Measurements from ENCODE around the gene FAM83G. TPM values are rescaled to one million over a fixed set of nuclear protein-coding genes. Genes with fewer than 3 reads are reported as not detected.
"Not testable (repeated sequence)": the region's sequence is repeated elsewhere in the genome, so short reads cannot be mapped to it uniquely, and the experiment has no call there.

The FAM83G gene
- total RNA-seq, 1 donor from 2014 or later, result 8.2 TPM

DNA sequence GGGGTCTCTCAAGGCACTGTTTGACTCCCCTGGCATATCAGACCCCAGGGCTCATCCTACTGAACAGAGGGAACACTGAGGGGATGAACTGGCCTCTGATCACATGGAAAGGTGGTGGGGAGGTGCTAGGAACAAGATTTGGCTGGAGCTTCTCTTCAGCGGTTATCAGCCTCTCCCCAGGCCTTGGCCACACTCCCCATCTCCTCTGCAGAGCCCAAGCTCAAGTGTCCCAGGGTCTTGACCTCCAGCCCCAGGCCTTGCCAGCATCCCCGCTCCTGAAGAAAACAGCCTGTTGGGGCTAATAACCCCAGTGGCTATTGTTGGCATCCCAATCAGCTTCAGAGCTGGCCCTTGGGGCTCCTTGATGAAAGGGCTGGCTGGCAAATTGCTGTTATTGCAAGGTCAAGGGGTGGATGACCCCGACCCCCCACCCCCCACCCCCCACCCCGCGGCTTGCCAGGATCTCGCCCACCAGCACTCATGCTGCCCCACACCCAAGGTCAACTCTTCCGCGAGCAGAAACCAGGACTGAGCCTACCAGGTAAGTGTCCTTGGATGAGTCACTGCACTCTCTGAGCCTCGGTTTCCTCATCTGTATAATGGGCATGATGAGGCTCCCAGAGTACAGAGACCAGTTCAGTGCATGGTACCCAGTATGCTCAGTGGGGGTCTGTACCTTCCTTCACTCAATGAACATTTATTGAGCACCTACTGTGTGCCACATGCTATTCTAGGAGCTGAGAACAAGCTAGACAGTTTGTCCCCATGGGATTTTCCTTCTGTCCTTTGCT is 18.8 kb upstream of the FAM83G start:
- TF ChIP-seq, protein P1, sequence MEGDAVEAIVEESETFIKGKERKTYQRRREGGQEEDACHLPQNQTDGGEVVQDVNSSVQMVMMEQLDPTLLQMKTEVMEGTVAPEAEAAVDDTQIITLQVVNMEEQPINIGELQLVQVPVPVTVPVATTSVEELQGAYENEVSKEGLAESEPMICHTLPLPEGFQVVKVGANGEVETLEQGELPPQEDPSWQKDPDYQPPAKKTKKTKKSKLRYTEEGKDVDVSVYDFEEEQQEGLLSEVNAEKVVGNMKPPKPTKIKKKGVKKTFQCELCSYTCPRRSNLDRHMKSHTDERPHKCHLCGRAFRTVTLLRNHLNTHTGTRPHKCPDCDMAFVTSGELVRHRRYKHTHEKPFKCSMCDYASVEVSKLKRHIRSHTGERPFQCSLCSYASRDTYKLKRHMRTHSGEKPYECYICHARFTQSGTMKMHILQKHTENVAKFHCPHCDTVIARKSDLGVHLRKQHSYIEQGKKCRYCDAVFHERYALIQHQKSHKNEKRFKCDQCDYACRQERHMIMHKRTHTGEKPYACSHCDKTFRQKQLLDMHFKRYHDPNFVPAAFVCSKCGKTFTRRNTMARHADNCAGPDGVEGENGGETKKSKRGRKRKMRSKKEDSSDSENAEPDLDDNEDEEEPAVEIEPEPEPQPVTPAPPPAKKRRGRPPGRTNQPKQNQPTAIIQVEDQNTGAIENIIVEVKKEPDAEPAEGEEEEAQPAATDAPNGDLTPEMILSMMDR (IDR thresholded peaks at IDR 0.05), result no peak
- Mint-ChIP-seq H3K27me3 (ENCODE audit: low read depth) (peaks cover 4% of the 10 kb centered on the region), H3K36me3 (ENCODE audit: low read depth) (no peaks in the 10 kb centered on the region), H3K27ac (ENCODE audit: unreplicated experiment) (no peak overlapping the region), H3K4me1 (ENCODE audit: low read depth) (peaks cover 3% of the 10 kb centered on the region), H3K4me3 (ENCODE audit: unreplicated experiment) (no peak overlapping the region), H3K9me3 (ENCODE audit: low read depth) (no peaks in the 10 kb centered on the region)
- DNase-seq (ENCODE audit: low spot score), result peak; percentile 44

DNA sequence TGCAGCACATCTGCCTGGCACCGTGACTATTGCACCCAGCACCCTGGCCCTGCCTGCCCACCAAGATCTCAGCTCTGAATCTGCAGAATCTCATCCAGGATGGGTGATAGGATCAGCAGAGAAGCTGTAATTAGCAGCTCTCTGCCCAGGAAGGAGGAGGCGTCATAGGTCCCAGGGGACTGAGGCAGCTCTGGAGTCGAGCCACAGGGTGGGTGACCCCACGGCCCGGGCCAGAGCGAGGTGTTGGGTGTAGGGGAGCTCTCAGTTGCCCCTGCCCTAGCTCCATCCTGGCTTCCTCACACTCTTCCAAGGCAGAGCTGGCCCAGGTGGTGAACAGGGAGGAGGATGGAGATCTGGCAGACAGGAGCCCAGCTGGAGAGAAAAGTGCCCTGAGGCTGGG is 18.2 kb upstream of the FAM83G start:
- peaks cover 4% of the 10 kb centered on the region for H3K27me3 Mint-ChIP-seq (ENCODE audit: low read depth)
- TF ChIP-seq, protein P1 (IDR thresholded peaks at IDR 0.05), result no peak
- H3K9me3 Mint-ChIP-seq (ENCODE audit: low read depth), result no peaks in the 10 kb centered on the region
- H3K36me3 Mint-ChIP-seq (ENCODE audit: low read depth), result no peaks in the 10 kb centered on the region
- H3K4me3 Mint-ChIP-seq (ENCODE audit: unreplicated experiment), result no peak overlapping the region
- peaks cover 3% of the 10 kb centered on the region for H3K4me1 Mint-ChIP-seq (ENCODE audit: low read depth)
- peak; percentile 81 for DNase-seq (ENCODE audit: low spot score)
- H3K27ac Mint-ChIP-seq (ENCODE audit: unreplicated experiment), result no peak overlapping the region

DNA sequence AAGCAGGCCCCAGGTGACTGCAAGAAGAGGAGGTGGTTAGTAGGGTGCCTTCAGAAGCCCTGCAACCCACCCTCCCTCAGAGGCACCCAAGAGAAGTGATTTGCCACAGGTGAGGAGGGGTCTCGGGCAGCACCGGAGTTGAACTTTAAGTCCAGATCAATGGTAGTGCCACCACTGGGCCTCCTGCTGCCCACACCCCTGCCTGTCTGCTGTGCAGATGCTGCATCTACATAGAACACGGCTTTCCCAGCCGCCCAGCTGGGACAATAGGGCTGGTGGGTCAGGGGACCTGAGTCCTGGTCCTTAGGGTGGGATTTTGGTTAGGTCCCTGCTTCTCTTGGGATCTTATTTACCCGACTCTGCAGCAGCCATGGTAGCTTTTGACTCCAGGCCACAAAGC is 17.6 kb upstream of the FAM83G start:
- H3K9me3 Mint-ChIP-seq (ENCODE audit: low read depth), result no peaks in the 10 kb centered on the region
- H3K4me3 Mint-ChIP-seq (ENCODE audit: unreplicated experiment), result no peak overlapping the region
- peaks cover 3% of the 10 kb centered on the region for H3K4me1 Mint-ChIP-seq (ENCODE audit: low read depth)
- peaks cover 4% of the 10 kb centered on the region for H3K27me3 Mint-ChIP-seq (ENCODE audit: low read depth)
- H3K36me3 Mint-ChIP-seq (ENCODE audit: low read depth), result no peaks in the 10 kb centered on the region
- DNase-seq (ENCODE audit: low spot score), result peak; percentile 81
- TF ChIP-seq, protein P1 (IDR thresholded peaks at IDR 0.05), result no peak
- H3K27ac Mint-ChIP-seq (ENCODE audit: unreplicated experiment), result no peak overlapping the region

DNA sequence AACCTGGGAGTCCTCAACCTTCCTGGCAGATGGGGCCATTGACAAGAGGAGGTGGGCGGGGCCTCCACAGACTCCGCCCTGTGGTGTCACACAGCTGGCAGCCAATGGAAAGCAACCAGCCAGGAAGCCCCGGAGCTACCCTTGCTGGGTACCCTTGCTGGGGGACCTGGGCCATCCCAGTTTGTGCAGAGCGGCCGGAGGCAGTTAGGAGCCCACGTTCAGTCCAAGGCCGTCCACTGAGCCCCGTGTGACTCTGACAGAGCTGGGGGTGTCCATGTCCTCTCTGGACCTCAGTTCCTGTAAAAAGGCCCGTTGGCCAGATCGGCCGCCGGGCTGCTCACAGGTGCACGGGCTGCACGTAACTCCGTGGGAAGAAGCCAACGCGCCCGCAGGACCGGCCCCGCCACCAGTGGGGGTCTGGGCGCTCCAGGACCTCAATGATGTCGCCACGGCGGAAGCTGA is 17.1 kb upstream of the FAM83G start:
- no peak overlapping the region for H3K27ac Mint-ChIP-seq (ENCODE audit: unreplicated experiment)
- H3K4me1 Mint-ChIP-seq (ENCODE audit: low read depth), result peaks cover 3% of the 10 kb centered on the region
- H3K27me3 Mint-ChIP-seq (ENCODE audit: low read depth), result peaks cover 4% of the 10 kb centered on the region
- no peak overlapping the region for H3K4me3 Mint-ChIP-seq (ENCODE audit: unreplicated experiment)
- no peaks in the 10 kb centered on the region for H3K36me3 Mint-ChIP-seq (ENCODE audit: low read depth)
- TF ChIP-seq, protein P1 (IDR thresholded peaks at IDR 0.05), result no peak
- peak; percentile 79 for DNase-seq (ENCODE audit: low spot score)
- no peaks in the 10 kb centered on the region for H3K9me3 Mint-ChIP-seq (ENCODE audit: low read depth)

DNA sequence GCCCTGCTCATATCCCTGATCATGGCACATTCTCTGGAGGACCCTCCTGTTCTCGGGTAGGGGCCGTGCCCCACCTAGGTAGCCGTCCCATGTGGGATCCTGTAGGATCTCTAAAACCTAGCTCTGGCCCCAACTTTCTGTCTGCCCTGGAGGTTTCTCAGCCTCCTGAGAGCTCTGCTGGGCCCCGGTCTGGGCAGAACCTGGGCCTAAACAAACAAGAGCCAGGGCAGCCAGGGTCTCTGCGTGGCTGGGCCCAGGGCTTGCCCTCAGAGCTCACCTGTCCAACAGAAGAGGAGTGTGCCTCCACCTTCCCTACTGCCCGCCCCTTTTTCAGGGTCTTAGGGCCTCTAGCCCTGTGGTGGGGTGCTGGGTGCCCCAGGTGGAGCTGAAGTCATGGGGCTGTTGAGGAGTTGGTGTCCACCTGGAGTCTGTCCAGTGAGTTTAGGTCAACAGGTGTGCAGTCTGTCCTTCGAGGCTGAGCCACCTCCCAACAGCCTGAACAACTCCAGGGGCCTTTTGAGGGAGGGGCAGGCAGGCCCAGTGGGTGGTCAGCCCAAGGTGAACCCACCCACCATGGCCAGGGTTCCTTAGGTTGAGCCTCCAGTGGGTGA is 16.6 kb upstream of the FAM83G start:
- not testable (repeated sequence) for H3K36me3 Mint-ChIP-seq (ENCODE audit: low read depth); H3K9me3 Mint-ChIP-seq (ENCODE audit: low read depth); H3K27me3 Mint-ChIP-seq (ENCODE audit: low read depth); H3K4me1 Mint-ChIP-seq (ENCODE audit: low read depth); H3K4me3 Mint-ChIP-seq (ENCODE audit: unreplicated experiment); H3K27ac Mint-ChIP-seq (ENCODE audit: unreplicated experiment)
- DNase-seq (ENCODE audit: low spot score), result peak; percentile 63

Measured in chondrocyte (in vitro differentiated cells).